ENCODE data around the gene PGRMC2. TPM values are rescaled to one million over a fixed set of nuclear protein-coding genes. Genes with fewer than 3 reads are reported as not detected.
A peak's percentile ranks its signal among the peaks of the same experiment; 100 is the strongest.

The PGRMC2 gene
- polyA plus RNA-seq, 4 donors: 112 to 147 (median 141) TPM

- no peak for DNase-seq (ENCODE audit: low read depth in 4 of 4, low spot score in 3 of 4)
Observed at GRCh38 chr4:128301979-128302378, 14.4 kb upstream of the PGRMC2 start.

DNA sequence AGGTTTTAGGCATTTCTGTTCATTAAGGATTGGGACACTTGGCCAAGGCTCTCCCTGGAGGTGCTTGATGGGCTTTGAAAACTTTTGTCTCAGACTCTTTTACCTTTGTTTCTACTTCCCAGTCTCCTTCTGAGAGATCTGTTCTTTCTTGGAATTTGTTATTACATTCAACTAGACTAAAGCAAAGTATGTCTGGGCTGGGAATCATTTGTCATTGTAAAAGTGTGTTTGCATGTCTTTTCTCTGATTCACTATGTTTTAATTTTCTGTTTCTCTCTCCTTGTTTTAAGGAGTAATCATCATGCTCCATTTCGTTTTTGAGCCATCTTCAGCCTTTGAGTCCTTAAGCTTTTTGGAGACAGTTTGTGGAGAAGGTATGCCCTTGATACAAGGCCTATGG lies 12.2 kb upstream of the PGRMC2 start:
- no peak for DNase-seq (ENCODE audit: low read depth in 4 of 4, low spot score in 3 of 4)

- DNase-seq (ENCODE audit: low read depth in 4 of 4, low spot score in 3 of 4): no peak
Observed at GRCh38 chr4:128298852-128299251, 11.2 kb upstream of the PGRMC2 start.

DNA sequence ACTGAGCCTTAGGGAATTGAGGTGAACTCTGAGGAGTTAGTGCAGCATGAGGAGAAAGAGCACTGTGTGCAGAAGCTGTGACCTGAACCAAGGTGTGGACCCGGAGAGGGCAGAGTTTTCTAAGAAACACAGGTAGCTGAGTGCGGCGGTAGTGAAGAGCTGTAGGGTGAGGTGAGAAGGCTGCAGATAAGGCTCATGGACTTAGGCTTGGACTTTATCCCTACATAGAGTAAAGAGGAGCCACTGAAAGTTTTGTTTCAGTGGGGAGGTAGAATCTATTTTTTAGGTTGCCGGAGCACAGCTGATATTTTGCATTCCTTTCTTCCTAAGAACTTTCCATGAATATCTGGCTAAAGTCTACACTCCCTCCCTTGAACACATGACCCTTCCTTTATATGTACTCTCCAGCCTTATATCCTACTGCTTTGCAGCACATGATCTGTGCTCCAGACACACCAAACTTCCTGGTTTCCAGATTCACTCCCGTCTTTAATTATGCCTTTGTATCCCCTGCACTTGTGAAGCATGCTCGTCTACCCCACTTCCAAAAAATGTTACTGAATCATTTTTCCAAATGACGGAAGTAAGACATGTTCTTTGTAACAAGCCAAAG lies 10.6 kb upstream of the PGRMC2 start:
- no peak for DNase-seq (ENCODE audit: low read depth in 4 of 4, low spot score in 3 of 4)

DNA sequence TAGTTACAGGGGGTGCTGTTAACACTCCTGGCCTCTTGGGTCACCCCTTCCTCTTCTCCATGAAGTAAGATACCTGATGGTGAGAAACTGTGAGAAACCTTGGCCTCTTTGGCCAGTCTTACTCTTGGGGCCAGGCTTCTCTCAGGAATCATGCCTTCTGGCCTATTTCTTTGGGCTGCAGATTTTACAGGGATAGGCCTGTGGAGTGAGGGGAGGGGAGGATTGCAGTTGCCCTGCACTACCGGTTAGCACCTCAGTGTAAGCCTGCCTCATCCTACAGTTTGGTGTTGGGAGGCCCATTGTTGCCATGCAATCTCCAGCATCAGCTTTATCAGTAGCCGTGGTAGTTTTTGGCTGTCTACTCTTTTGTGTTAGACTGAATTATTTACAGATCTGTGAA lies 7.6 kb upstream of the PGRMC2 start:
- DNase-seq (ENCODE audit: low read depth in 4 of 4, low spot score in 3 of 4): no peak

GRCh38 chr4:128294464-128294863 lies 6.9 kb upstream of the PGRMC2 start:
- no peak for DNase-seq (ENCODE audit: low read depth in 4 of 4, low spot score in 3 of 4)

GRCh38 chr4:128292349-128292748 lies 4.7 kb upstream of the PGRMC2 start:
- no peak for DNase-seq (ENCODE audit: low read depth in 4 of 4, low spot score in 3 of 4)

DNA sequence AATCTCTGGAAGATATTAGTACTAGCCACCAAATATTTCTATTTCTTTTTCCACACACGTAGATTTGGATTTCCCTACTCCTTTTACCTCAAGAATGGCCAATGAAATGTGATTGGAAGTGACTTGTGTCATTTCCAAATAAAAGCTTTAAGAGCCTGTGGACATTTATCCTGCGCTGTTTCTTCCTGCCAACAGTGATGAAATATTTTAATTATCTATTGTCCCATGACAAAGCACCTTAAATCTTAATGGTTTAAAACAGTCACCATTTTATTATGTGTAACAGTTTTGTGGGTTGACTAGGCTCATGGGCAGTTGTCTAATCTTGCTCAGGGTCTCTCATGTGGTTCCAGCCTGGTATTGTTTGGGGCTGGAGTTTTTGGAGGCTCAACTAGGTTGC lies 3.5 kb upstream of the PGRMC2 start:
- no peak for DNase-seq (ENCODE audit: low read depth in 4 of 4, low spot score in 3 of 4)

GRCh38 chr4:128290526-128290925 lies 2.9 kb upstream of the PGRMC2 start:
- DNase-seq (ENCODE audit: low read depth in 4 of 4, low spot score in 3 of 4): no peak

DNA sequence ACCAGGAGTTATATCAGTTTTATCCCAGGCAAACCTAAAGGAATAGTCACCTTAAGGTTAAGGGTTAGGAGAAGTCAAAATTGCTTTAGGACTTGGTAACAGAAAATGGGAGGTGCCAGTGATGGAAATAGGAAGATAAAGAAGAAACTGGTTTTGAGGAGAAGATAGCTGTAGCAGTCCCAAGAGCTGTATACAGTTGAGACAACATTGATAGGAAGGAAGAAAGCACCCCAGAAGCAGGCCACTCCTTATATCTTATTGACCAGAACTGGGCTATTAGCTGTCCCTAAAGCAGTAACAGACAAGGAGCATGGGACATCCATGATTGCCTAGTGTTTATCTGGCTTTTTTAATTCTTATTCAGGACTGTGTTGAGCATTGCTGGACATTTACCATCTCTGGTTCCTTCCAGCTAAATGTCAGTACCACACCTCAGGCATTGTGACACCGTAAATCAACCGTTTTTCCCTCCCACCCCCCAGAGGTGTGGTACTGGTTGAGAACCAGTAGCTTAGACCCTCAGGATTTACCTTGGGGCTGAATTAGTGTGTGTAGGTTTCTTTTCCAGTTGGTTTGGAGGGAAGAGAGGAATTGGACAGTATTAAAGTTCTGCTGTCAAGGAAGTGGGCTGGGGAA lies 2.0 kb upstream of the PGRMC2 start:
- no peak for DNase-seq (ENCODE audit: low read depth in 4 of 4, low spot score in 3 of 4)

DNA sequence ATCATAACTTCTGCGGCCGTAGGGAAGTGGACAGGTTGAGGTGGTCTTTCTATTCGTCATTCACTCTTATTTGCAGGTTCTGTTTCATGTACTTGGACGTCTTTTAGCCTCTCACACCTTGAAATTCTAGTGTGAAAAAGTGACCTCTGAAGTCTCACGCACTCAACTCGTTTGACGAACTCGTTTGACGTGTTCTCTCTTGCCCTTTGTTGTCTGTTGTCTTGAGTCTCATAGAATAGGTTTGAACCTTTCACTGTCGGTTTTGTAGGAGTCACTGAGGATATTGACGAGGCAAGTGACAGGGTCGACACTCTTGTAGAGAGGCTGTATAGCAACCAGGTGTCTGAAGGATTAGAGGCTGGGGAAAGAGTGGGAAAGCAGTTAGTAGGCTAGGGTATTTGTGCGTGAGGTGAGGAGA lies 1.1 kb upstream of the PGRMC2 start:
- DNase-seq (ENCODE audit: low read depth in 4 of 4, low spot score in 3 of 4): peak in 1 of 4 donors; percentile 34

DNA sequence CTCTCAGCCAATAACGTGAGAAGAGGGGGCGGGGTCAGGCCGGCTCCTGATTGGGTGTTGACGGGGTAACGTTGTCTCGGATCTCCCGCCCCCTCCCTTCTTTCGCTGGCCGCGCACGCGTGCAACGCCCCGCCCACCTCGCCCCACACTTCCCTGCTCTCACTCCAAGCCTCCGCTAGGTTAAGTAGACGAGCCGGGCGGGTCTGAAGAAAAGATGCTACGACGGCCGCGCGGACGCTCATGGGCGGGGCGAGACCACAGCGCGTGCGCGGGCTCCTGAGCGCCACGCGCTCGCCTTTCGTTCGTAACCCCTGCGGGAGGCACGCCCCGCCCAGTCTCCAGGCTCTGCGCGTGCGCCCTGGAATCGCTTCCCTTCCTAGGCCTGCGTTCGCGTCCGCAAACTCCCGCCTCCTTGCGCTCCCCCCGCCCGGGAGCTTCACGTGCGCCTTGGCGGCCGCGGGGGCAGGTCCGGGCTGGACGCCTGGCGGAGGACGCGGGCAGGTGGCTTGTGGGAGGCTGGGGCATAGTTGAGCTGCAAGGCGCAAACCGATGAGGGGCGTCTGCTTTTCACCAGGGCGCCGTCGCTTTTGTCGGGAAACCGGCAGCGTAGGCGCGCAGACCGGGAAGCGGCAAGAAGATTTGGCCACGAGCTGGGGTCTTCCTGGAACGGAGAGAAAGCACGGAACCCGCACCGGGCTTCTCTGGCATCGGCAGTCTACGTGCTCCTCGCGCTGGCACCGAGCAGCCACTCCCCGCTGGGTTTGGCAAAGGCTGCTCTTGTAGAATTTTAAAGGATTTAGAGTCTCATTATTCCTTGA lies 467 bp upstream of the PGRMC2 start:
- DNase-seq (ENCODE audit: low read depth in 4 of 4, low spot score in 3 of 4): peak; percentile 96 to 99 (median 97)

DNA sequence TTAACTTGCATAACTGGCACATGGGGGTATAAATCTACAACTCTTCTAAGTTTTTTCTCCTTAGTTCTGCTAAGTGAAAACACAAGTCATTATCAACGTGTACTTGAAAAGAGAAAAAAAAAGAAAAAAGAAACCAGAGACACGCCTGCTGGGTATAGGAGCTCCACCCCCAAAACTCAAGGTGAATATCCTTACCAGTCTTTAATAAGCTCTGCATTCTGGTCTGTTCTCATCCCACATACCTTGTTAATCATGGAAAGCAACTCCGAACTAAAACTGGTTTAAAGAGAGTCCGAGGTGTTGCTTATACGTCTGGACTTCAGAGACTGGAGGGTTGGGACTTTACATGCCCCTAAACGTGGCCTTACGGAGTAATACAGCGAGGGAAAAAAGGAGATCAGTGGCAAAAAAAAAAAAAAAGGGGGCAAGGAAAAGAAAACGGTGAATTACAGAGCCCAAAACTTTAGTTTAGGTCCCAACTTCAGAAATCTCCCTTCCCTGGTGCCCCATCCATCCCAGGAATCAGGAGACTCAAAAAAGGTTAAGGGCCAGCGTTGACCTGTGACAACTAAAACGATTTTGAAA lies 1.0 kb downstream of the PGRMC2 start:
- DNase-seq (ENCODE audit: low read depth in 4 of 4, low spot score in 3 of 4): peak in 1 of 4 donors; percentile 37

- DNase-seq (ENCODE audit: low read depth in 4 of 4, low spot score in 3 of 4): no peak
Observed at GRCh38 chr4:128285085-128285997, 2.3 kb downstream of the PGRMC2 start.

- no peak for DNase-seq (ENCODE audit: low read depth in 4 of 4, low spot score in 3 of 4)
Observed at GRCh38 chr4:128284317-128284716, 3.3 kb downstream of the PGRMC2 start.

GRCh38 chr4:128283071-128283470 lies 4.5 kb downstream of the PGRMC2 start:
- no peak for DNase-seq (ENCODE audit: low read depth in 4 of 4, low spot score in 3 of 4)

DNA sequence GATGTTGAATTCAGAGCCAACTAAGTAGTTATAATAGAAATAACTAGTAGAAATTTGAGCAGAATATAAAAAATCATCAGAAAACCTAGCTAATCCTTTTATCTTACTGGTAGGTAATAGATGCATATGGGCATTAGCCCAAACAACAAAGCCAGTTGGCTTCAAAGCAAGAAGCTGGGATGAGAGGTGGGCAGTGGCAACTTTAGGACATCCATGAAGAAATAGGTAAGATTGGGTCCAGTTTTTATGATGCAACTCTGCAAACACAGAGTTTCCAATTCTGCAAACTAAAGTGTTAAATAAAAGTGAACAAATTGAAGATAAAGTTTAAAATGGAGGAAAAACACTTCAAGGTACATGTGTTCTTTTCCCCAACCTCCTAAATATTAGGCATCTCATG lies 5.1 kb downstream of the PGRMC2 start:
- no peak for DNase-seq (ENCODE audit: low read depth in 4 of 4, low spot score in 3 of 4)

DNA sequence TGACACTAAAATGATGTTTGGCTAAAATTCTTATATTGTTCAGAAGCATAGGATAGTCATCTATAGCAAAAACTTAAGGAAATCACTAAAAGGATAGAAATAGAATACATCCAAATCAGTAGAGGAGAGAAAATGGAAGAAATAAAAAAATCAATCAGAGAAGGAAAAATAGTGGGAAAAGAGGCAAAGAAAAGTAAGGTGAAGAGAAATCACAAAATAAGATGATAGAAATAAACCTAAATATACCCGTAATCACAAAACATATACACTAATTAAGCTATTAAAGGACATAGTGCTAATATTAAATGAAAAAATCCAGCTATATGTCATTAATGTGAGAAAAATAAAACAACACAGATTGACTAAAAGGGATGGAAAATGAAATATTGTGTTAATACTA lies 6.3 kb downstream of the PGRMC2 start:
- no peak for DNase-seq (ENCODE audit: low read depth in 4 of 4, low spot score in 3 of 4)

GRCh38 chr4:128279624-128280225 lies 7.9 kb downstream of the PGRMC2 start:
- DNase-seq (ENCODE audit: low read depth in 4 of 4, low spot score in 3 of 4): no peak

DNA sequence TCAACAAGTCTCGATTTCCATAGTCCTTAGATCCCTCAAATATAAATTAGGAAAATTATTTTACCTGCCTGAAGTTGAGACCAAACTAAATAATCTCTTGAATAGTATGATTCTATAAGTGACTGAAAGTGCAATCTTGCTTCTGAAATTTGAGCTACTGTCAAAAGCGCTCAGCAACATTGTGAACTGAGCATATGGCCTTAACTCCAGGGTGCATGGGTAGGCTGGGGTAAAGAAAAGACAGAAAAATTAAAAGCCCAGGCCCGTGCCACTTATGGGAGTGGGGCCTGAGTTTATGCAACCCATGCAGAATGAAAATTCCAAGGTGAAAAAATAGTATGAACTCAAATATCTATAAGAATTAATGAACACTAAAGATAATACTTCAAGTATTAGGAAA lies 9.8 kb downstream of the PGRMC2 start:
- DNase-seq (ENCODE audit: low read depth in 4 of 4, low spot score in 3 of 4): no peak
